Left colon (tissue), 2 donors: ENCODE data around the gene TGFBR2. TPM values are rescaled to one million over a fixed set of nuclear protein-coding genes. Genes with fewer than 3 reads are reported as not detected.

Experiments
- ATAC-seq: fragments of 200-7000 bp; cut with Tn5 transposase; one replicate; pipeline ENCODE4 v1.9.1; 2020; ENCODE audit warnings: mild to moderate bottlenecking, moderate library complexity
- DNase-seq, 2 donors: peaks; one replicate each; pipeline ENCODE4 v3.0.0-alpha.2; 2020
- intact Hi-C, 2 donors: fragments of 100-400 bp; cut with DNase I in 1 of 2; cut with micrococcal nuclease in 1 of 2; formaldehyde crosslinking; loops; one replicate each; pipeline versions ENCODE4 v1.11.2 to v1.14.0; 2022; cut with DNase I, micrococcal nuclease
- total RNA-seq, 2 donors: library from RNA; stranded (reverse); fragmentation: NEBNext Ultra II Directional; extraction: Animal tissue kit (Norgen Biotek cat#: 25700); gene quantifications; one replicate each; pipeline ENCODE4 v1.2.1, GENCODE V29; 2021
- donor health status: DM: no; HTN: no; CAD: no.
- donor health status: DM: yes; HTN: yes; CAD: no.

The TGFBR2 gene
- total RNA-seq, 2 donors from 2014 or later: 43.0 to 57.6 TPM

DNA sequence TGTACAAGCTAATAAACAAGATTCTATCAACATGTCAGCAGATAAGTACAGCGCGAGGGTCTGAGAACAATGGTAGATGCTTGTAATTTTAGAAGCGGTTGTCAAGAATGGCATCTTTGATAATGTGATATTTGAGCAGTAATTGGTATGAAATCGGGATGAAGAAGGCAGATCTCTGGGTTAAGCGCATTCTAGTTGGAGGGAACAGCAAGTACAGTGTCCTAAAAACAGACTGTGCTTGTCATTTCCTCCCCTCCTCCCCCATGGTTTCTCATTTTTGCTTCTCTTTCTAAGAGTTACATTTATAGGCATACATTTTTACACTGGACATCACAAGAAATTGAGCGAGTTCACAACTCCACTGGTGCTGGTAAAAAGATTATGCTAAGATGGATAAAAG is 23.3 kb downstream of the TGFBR2 start:
- ATAC-seq (no peak), DNase-seq (no peak)
- intact Hi-C loops: no loop called here

GRCh38 chr3:30630238-30631030 is 24.0 kb downstream of the TGFBR2 start:
- ATAC-seq: no peak
- intact Hi-C loops: no loop called here
- DNase-seq: no peak

DNA sequence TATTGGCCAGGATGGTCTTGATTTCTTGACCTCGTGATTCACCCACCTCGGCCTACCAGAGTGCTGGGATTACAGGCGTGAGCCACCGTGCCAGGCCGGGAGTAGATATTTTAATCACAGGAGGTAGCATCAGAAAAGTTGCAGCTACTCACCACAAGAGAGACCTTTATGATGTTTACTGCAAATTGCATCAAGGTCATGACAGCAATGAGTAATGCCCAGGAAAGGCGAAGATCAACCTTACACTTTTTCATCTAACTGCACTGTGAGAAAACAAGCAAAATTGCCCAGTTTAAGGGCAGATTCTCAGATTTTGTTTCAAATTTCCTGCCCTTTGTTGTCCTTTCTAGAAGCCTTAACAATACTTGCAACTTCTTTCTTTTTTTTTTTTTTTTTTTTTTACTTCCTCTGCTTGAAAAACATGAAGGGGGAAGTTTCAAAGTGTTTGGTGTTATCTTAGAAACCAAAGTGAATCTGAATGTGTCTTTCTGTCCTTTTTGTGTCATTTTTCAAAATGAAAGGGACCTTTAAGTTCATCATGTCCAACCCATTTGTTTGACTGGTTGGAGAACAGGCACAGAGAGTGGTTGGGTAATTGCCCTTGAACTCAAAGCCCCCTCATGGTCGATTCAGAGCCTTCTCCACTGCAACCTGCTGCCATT is 25.0 kb downstream of the TGFBR2 start:
- ATAC-seq (peak; percentile 65), DNase-seq (no peak)
- intact Hi-C loops: no loop called here

DNA sequence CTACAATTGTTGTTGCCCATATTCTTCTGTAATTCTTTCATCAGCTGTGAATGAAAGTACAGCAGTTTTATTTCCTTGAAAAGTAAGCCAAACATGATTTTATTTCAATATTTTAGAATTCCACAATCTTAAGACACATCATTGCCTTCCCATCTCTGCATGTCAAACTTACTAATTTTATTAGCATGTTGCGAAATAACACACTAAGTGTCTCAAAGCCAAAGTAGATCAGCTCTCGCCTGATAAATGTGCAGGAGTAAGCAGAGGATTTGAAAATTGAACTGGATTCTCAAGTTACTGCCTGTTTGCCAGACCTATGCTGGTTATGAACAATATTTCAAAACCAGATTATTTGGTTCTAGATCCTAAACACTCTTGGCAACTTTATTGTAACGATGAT is 25.7 kb downstream of the TGFBR2 start:
- intact Hi-C loops: no loop called here
- no peak for ATAC-seq
- no peak for DNase-seq

- ATAC-seq (no peak), DNase-seq (no peak)
- intact Hi-C loops: no loop called here
Observed at GRCh38 chr3:30632521-30632920, 26.1 kb downstream of the TGFBR2 start.

DNA sequence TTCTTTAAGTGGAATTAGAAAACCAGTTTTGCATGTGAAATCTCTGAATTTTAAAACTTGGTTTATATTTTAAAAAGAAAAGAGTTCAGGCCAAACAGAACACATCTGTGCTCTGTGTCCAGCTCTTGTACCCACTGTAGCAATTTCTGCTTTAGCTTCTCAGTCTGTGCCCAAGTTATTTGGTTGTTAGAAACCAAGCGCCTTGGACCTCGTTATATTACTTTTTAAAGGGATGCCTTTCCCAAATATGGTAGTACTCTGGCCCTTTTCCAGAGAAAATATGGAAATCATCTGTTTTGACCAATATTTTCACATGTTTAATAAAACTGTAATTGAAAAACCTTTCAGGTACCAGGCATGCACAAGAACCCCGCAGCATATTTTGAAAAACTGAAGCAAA is 27.3 kb downstream of the TGFBR2 start:
- DNase-seq (no peak), ATAC-seq (no peak)
- intact Hi-C loops: no loop called here

DNA sequence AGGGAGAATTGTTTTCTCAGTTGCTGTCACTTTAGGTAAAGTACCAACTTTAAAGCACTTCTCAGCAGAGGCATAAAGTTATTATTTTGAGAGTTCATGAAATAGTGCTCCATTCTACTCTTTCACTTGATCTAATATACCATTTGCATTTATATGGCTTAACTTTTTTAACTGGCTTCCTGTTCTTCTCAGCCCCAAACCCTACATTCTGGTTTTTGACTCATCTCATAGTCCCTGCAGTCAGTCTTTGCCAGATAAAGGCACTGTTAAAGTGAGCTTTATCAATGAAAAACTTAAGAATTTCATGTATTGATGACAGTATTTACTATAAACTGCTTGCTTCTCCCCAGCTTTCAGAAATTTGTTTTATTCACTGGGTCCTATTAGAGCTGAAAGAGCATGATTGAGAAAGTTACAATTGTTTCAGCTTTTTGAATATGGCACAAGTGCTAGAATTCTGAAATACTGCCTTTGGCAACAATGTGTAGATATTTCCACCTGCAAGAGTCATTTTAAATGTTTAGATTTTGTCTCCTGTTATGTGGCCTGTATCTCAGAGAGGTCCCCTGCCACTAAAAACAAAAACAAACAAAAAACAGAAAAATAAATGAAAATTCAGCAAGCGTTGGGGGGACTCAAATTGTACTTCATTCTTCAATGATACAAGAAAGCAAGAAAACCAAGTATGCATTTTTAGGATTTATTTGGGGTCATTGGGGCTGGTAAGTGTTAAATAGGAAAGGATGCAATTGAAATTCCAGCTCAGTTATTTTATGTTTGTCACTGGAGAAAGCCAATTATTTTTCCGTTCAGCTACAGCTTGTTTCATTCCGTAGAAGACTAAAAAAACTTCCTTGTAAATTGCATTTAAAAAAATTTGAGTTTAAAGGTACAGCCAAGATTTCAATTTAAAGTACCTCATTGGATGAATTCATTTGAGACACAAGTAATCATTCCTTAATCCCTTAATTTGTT is 28.6 kb downstream of the TGFBR2 start:
- intact Hi-C loops: no loop called here
- no peak for ATAC-seq

DNA sequence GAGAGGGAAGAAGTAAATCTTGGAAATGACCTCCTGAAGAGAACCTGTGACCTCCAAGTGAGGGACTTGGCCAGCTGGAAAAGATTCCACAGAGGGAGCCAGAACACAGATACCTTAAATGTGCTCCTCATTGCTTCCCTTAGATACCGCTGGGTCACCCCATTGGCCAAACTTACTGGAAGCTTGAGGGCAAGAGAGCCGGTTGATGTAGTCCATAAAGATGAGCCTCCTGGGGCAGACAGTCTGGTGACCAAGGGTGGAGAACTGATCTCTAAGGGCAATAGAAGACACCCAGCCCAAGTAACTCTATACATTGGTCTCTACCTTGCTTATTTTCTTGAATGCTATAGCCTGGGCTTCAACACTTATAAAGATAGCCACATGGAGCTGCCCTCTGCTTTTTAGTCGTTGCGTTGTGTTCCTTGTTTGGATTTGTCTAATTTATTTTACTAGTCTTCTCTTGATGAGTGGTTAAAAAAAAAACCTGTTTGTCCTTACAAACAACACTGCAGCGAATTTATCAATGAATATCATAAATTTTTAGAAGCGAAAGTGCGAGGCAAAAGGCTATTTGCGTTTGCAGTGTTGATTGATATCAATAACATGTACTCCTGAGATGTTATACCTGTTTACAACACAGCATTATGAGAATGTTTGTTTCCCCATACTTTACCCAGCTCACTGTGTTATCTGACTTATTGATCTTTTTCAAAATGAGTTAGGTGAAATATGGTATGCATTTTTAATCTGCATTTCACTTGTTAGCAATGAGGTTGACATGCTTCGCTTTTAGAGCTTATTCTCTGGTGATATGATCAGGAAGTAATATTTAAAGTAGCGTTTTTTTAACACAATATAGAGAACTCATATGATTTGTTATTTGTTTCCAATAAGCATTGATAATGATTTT is 31.2 kb downstream of the TGFBR2 start:
- ATAC-seq (no peak), DNase-seq (no peak)
- intact Hi-C loops: no loop called here

More for the DNA sequence above, 28.6 kb downstream of the TGFBR2 start:
- no peak for DNase-seq

- intact Hi-C loops: no loop called here
Observed at GRCh38 chr3:30638685-30639412, 32.4 kb downstream of the TGFBR2 start.

GRCh38 chr3:30639937-30640336 is 33.5 kb downstream of the TGFBR2 start:
- DNase-seq (no peak), ATAC-seq (no peak)
- intact Hi-C loops: no loop called here

More at GRCh38 chr3:30638685-30639412, 32.4 kb downstream of the TGFBR2 start:
- ATAC-seq (no peak), DNase-seq (no peak)

DNA sequence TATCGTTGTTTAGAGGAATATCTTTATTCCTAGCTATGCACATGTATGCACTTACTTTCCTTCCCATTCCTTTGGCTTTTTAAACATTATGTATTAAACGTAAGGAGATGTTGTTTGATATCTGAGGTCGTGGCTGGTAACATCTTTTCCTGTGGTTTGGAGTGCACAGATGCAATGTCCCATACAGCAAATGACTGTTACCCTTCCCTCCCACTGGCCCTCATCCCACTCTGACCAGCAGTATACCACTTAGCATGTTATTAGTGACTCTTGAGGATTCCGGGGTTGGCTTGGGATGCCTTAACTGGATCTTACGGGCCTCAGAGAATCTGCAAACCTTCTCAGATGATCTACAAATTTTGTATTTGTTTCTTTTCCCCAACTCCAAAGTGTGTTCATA is 34.5 kb downstream of the TGFBR2 start:
- DNase-seq: no peak
- ATAC-seq: no peak
- intact Hi-C loops: no loop called here

- ATAC-seq (no peak), DNase-seq (no peak)
- intact Hi-C loops: no loop called here
Observed at GRCh38 chr3:30641416-30642251, 35.2 kb downstream of the TGFBR2 start.

- ATAC-seq (no peak), DNase-seq (no peak)
- intact Hi-C loops: no loop called here
Observed at GRCh38 chr3:30642849-30643361, 36.5 kb downstream of the TGFBR2 start.

DNA sequence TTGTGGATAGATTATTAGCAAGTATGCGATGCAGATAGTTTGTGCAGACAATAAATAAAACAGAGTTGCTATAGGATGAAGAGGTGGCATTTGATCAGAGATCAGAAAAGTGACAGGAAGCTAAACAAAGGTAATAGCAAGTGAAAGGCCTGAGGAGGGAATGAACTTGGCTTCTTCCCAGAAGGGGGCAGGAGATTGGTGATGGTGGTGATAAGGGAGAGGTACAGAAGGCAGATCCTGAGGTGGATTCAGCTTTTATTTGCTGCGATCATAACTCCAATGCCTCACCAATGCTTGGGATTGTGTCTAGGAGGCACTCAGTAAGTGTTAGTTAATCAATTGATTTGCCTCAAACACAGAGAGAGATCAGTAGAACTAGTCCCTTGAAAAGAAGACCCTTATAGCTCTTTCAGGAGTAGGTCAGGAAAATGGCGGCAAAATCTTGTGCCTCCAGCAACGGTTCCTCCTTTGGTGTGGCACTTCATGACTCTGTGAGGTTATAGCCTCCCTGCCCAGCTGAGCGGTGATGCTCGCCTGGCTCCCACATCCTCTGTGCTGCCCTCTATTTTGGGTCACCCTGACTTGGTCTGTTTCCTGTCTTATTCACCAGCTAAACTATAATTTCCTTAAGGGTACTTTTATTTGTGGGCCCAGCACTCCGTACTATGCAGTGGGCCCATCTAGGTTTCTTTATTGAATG is 37.5 kb downstream of the TGFBR2 start:
- ATAC-seq (peak; percentile 26), DNase-seq (peak; percentile 31 to 39)

GRCh38 chr3:30644615-30645014 is 38.2 kb downstream of the TGFBR2 start:
- peak in 1 of 2 donors; percentile 41 for DNase-seq
- intact Hi-C loops: no loop called here
- peak; percentile 13 for ATAC-seq

More for the DNA sequence above, 37.5 kb downstream of the TGFBR2 start:
- intact Hi-C loops: no loop called here

DNA sequence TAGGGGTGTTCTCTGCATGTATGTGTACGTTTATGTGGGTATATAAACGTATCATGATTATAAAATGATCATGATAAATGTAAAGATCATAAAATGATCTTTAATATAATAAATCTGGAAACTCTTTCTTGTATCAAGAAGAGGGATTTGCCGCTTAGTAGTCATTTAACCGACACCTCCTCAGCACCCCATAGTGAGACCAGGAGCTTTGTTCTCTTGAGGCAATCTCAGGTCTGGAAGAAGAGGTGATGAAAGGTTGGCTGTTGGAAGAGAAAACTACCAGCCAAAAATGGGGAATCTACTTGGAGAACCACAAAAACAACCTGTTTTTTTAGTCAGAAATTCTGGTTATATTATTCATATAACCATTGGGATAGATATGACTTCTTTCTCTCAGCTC is 38.7 kb downstream of the TGFBR2 start:
- intact Hi-C loops: no loop called here
- no peak for DNase-seq

More for the DNA sequence above, 38.7 kb downstream of the TGFBR2 start:
- no peak for ATAC-seq
